H1 (cell line): ENCODE measurements around the gene DHTKD1. TPM values are rescaled to one million over a fixed set of nuclear protein-coding genes. Genes with fewer than 3 reads are reported as not detected.

Source experiments
- CTCF ChIA-PET: fragments of 300-600 bp; sonication (Branson Sonifier 250); formaldehyde crosslinking; loops from one replicate; lab custom pipeline; 2021; ENCODE audit not compliant: partially characterized antibody; lab: Charles Lee
- POLR2A ChIA-PET: fragments of 300-600 bp; sonication (Branson Sonifier 250); formaldehyde crosslinking; loops from one replicate; lab custom pipeline; 2021; ENCODE audit warnings: inconsistent platforms; ENCODE audit not compliant: partially characterized antibody; lab: Charles Lee
- DNase-seq, 2 experiments: peaks; one replicate each; pipeline versions ENCODE4 v3.0.0 to v3.0.0-alpha.2; 2010 to 2022; ENCODE audit warnings: low spot score in 2 of 2, low read depth in 1 of 2, mixed read lengths in 1 of 2
- FAIRE-seq: peaks from 2 replicates; lab custom pipeline; 2011; peaks lifted over from hg19 to GRCh38; lab: Jason Lieb, UNC
- H2AFZ ChIP-seq: 2 replicates; pipeline ENCODE4 v1.8.1; 2012; ENCODE audit warnings: low read length, inconsistent platforms
- H2AK5ac ChIP-seq: 2 replicates; pipeline ENCODE4 v1.6.1; 2013; ENCODE audit warnings: low read depth, low read length
- H2BK120ac ChIP-seq: replicated peaks from 2 replicates; pipeline ENCODE3; 2013; ENCODE audit warnings: low read depth, low read length, inconsistent platforms
- H2BK12ac ChIP-seq: 2 replicates; pipeline ENCODE4 v1.6.1; 2013; ENCODE audit warnings: low read depth, low read length
- H2BK15ac ChIP-seq: 2 replicates; pipeline ENCODE4 v1.6.1; 2013; ENCODE audit warnings: low read length
- H2BK20ac ChIP-seq: 2 replicates; pipeline ENCODE4 v1.6.1; 2013; ENCODE audit warnings: low read length
- H2BK5ac ChIP-seq: 2 replicates; pipeline ENCODE4 v1.6.1; 2013; ENCODE audit warnings: low read depth, low read length
- H3K14ac ChIP-seq: 2 replicates; pipeline ENCODE4 v1.6.1; 2013; ENCODE audit warnings: inconsistent platforms; ENCODE audit not compliant: insufficient read length
- H3K18ac ChIP-seq: 2 replicates; pipeline ENCODE4 v1.6.1; 2013; ENCODE audit warnings: low read length; ENCODE audit errors: extremely low read depth
- H3K23ac ChIP-seq: 2 replicates; pipeline ENCODE4 v1.6.1; 2013; ENCODE audit warnings: inconsistent platforms; ENCODE audit not compliant: insufficient read length
- H3K23me2 ChIP-seq: 2 replicates; pipeline ENCODE4 v1.6.1; 2013; ENCODE audit warnings: low read depth, low read length
- H3K27ac ChIP-seq: 2 replicates; pipeline ENCODE4 v1.6.1; 2011; ENCODE audit warnings: low read depth, low read length, inconsistent platforms
- H3K27me3 ChIP-seq, 4 experiments: replicated peaks in 1 of 4; 1 replicate in 1 of 4; 2 replicates in 3 of 4; pipeline versions ENCODE4 v1.6.1 to v1.8.1; 2011 to 2013; ENCODE audit warnings: low read length in 3 of 4, mild to moderate bottlenecking in 3 of 4, inconsistent platforms in 2 of 4, mixed read lengths in 2 of 4, moderate library complexity in 1 of 4; ENCODE audit not compliant: control insufficient read depth in 3 of 4, insufficient read depth in 3 of 4; ENCODE audit errors: extremely low read depth in 1 of 4
- H3K36me3 ChIP-seq, 4 experiments: 2 replicates each; pipeline versions ENCODE4 v1.6.1 to v1.8.1; 2011 to 2013; ENCODE audit warnings: mild to moderate bottlenecking in 4 of 4, low read length in 3 of 4, moderate library complexity in 2 of 4, control low read depth in 1 of 4, inconsistent platforms in 1 of 4; ENCODE audit not compliant: insufficient read depth in 4 of 4, control insufficient read depth in 2 of 4
- H3K4ac ChIP-seq: replicated peaks from 2 replicates; pipeline ENCODE3; 2013; ENCODE audit warnings: low read length, low read depth, mixed read lengths, inconsistent platforms; ENCODE audit not compliant: insufficient read length
- H3K4me1 ChIP-seq, 4 experiments: replicated peaks in 1 of 4; 1 replicate in 1 of 4; 2 replicates in 3 of 4; pipeline versions ENCODE4 v1.6.1 to v1.8.1; 2011 to 2013; ENCODE audit warnings: low read length in 3 of 4, inconsistent platforms in 2 of 4, mixed read lengths in 1 of 4; ENCODE audit not compliant: insufficient read depth in 4 of 4, control insufficient read depth in 3 of 4
- H3K4me2 ChIP-seq, 2 experiments: 2 replicates each; pipeline versions ENCODE4 v1.6.1 to v1.8.1; 2011 to 2013; ENCODE audit warnings: low read depth in 2 of 2, low read length in 2 of 2, control low read depth in 1 of 2, inconsistent platforms in 1 of 2, mild to moderate bottlenecking in 1 of 2; ENCODE audit not compliant: insufficient read depth in 1 of 2
- H3K4me3 ChIP-seq, 4 experiments: fragments of 200-600, 300-600 bp in 1 of 4; sonication (generic), shearing (Covaris generic), sonication (Bioruptor Twin) in 1 of 4; 2 replicates each; pipeline versions ENCODE4 v1.5.1 to v1.8.1; 2011 to 2016; ENCODE audit warnings: low read length in 4 of 4, low read depth in 3 of 4, control low read depth in 2 of 4, inconsistent platforms in 2 of 4, mild to moderate bottlenecking in 2 of 4, mixed read lengths in 1 of 4, moderate library complexity in 1 of 4; ENCODE audit not compliant: insufficient read depth in 2 of 4; ENCODE audit errors: extremely low read depth in 1 of 4
- H3K56ac ChIP-seq: replicated peaks from 2 replicates; pipeline ENCODE3; 2013; ENCODE audit warnings: low read depth, mild to moderate bottlenecking, mixed read lengths, low read length, inconsistent platforms; ENCODE audit not compliant: insufficient read length
- H3K79me1 ChIP-seq: 2 replicates; pipeline ENCODE4 v1.6.1; 2013; ENCODE audit warnings: low read depth, low read length, control low read depth
- H3K79me2 ChIP-seq, 2 experiments: 2 replicates each; pipeline versions ENCODE4 v1.6.1 to v1.8.1; 2012 to 2013; ENCODE audit warnings: low read length in 2 of 2, mild to moderate bottlenecking in 2 of 2, inconsistent platforms in 1 of 2; ENCODE audit not compliant: insufficient read depth in 2 of 2, control insufficient read depth in 1 of 2
- H3K9ac ChIP-seq, 4 experiments: replicated peaks in 1 of 4; 1 replicate in 1 of 4; 2 replicates in 3 of 4; pipeline versions ENCODE4 v1.6.1 to v1.8.1; 2011 to 2013; ENCODE audit warnings: low read depth in 3 of 4, low read length in 3 of 4, control low read depth in 2 of 4, mild to moderate bottlenecking in 2 of 4, moderate library complexity in 2 of 4, inconsistent platforms in 1 of 4; ENCODE audit errors: extremely low read depth in 1 of 4
- H3K9me3 ChIP-seq, 2 experiments: 2 replicates each; pipeline versions ENCODE4 v1.6.1 to v1.8.1; 2012 to 2013; ENCODE audit warnings: mild to moderate bottlenecking in 2 of 2, moderate library complexity in 2 of 2, control low read depth in 1 of 2, inconsistent platforms in 1 of 2, low read depth in 1 of 2, low read length in 1 of 2, mixed read lengths in 1 of 2; ENCODE audit not compliant: insufficient read depth in 2 of 2
- H4K20me1 ChIP-seq, 2 experiments: replicated peaks in 1 of 2; 2 replicates each; pipeline versions ENCODE3 to v1.8.1; 2011 to 2013; ENCODE audit warnings: inconsistent platforms in 2 of 2, low read length in 2 of 2, mild to moderate bottlenecking in 1 of 2; ENCODE audit not compliant: insufficient read depth in 2 of 2, control insufficient read depth in 1 of 2
- H4K5ac ChIP-seq: 2 replicates; pipeline ENCODE4 v1.6.1; 2013; ENCODE audit warnings: low read length, low read depth, mixed read lengths, inconsistent platforms; ENCODE audit not compliant: insufficient read length
- H4K8ac ChIP-seq: 2 replicates; pipeline ENCODE4 v1.8.0; 2013; ENCODE audit warnings: mild to moderate bottlenecking, moderate library complexity, low read length, inconsistent platforms; ENCODE audit not compliant: insufficient read depth; ENCODE audit errors: extremely low read depth
- H4K91ac ChIP-seq: replicated peaks from 2 replicates; pipeline ENCODE3; 2013; ENCODE audit warnings: low read length, mixed read lengths, inconsistent platforms; ENCODE audit not compliant: insufficient read length
- ASH2L ChIP-seq: fragments of 200-600, 300-600 bp; sonication (generic); IDR thresholded peaks from one replicate; pipeline ENCODE4 v1.7.1; 2017; ENCODE audit warnings: low read length
- BRCA1 ChIP-seq: IDR thresholded peaks from 2 replicates; pipeline ENCODE4 v1.6.1; 2012; ENCODE audit warnings: low read depth, low read length, improper control_type of control experiment
- EZH2 ChIP-seq: fragments of 200-600 bp; sonication (generic); IDR thresholded peaks from 2 replicates; pipeline ENCODE4 v1.7.1; 2012; ENCODE audit warnings: low read depth, mild to moderate bottlenecking, moderate library complexity, low read length, inconsistent platforms; ENCODE audit not compliant: severe bottlenecking
- HDAC2 ChIP-seq, 2 experiments: fragments of 300-600 bp in 1 of 2; sonication (generic) in 1 of 2; IDR thresholded peaks; 2 replicates each; pipeline ENCODE4 v1.6.1; 2011 to 2012; ENCODE audit warnings: low read depth in 2 of 2, low read length in 2 of 2, mild to moderate bottlenecking in 2 of 2, moderate library complexity in 2 of 2, borderline replicate concordance in 1 of 2, inconsistent platforms in 1 of 2
- JUN ChIP-seq: IDR thresholded peaks from 2 replicates; pipeline ENCODE4 v1.6.1; 2011; ENCODE audit warnings: low read depth, mild to moderate bottlenecking, improper control_type of control experiment, low read length
- KDM5A ChIP-seq: fragments of 200-600 bp; IDR thresholded peaks from 2 replicates; pipeline ENCODE4 v1.7.1; 2012; ENCODE audit warnings: mild to moderate bottlenecking, low read length, inconsistent platforms, mixed read lengths
- NANOG ChIP-seq: IDR thresholded peaks from 2 replicates; pipeline ENCODE4 v1.6.1; 2011; ENCODE audit warnings: low read length, low read depth, mild to moderate bottlenecking, inconsistent platforms; ENCODE audit not compliant: insufficient read depth, poor library complexity, severe bottlenecking
- NRF1 ChIP-seq: IDR thresholded peaks from 2 replicates; pipeline ENCODE4 v1.6.1; 2011; ENCODE audit warnings: mild to moderate bottlenecking, low read depth, low read length, improper control_type of control experiment
- POLR2A ChIP-seq, 2 experiments: IDR thresholded peaks; 1 replicate in 1 of 2; 2 replicates in 1 of 2; pipeline ENCODE4 v1.6.1; 2011; ENCODE audit warnings: low read depth in 2 of 2, low read length in 2 of 2, mild to moderate bottlenecking in 2 of 2; ENCODE audit errors: control extremely low read depth in 1 of 2
- SP4 ChIP-seq: IDR thresholded peaks from 2 replicates; pipeline ENCODE4 v1.6.1; 2012; ENCODE audit warnings: low read length, inconsistent platforms
- TAF1 ChIP-seq: IDR thresholded peaks from 2 replicates; pipeline ENCODE4 v1.6.1; 2011; ENCODE audit warnings: mild to moderate bottlenecking, low read depth, low read length
- TAF7 ChIP-seq: optimal IDR thresholded peaks from 2 replicates; pipeline ENCODE3; 2011; ENCODE audit warnings: low read depth, mild to moderate bottlenecking, inconsistent platforms, low read length, moderate library complexity, borderline replicate concordance
- TBP ChIP-seq: IDR thresholded peaks from 2 replicates; pipeline ENCODE4 v1.6.1; 2011; ENCODE audit warnings: low read depth, low read length, improper control_type of control experiment
- TEAD4 ChIP-seq: IDR thresholded peaks from 2 replicates; pipeline ENCODE4 v1.6.1; 2012; ENCODE audit warnings: low read depth, low read length, inconsistent platforms, mixed read lengths
- ZNF274 ChIP-seq: IDR thresholded peaks from 2 replicates; pipeline ENCODE4 v1.7.0; 2012; ENCODE audit warnings: low read length, borderline replicate concordance; ENCODE audit errors: extremely low read depth
- WGBS, 2 experiments: shearing (Covaris generic) in 1 of 2; methylation state at CpG; one replicate each; pipeline versions ENCODE4 v1.1.6 to v1.1.7; 2013 to 2015; ENCODE audit warnings: low lambda C conversion rate in 2 of 2, mixed read lengths in 2 of 2, inconsistent platforms in 1 of 2, low coverage in 1 of 2, missing lambda C conversion rate in 1 of 2; ENCODE audit not compliant: insufficient replicate concordance in 2 of 2, insufficient coverage in 1 of 2, insufficient read length in 1 of 2; ENCODE audit errors: extremely low coverage in 1 of 2, missing lambda C conversion rate in 1 of 2; 5-methylcytosine and 5-hydroxymethylcytosine counted together
- polyA plus RNA-seq, 7 experiments: library from polyadenylated mRNA; depleted of rRNA in 3 of 7; stranded (reverse) in 5 of 7; unstranded in 2 of 7; fragments of >200 nt in 5 of 7; fragments of 200-250 nt in 2 of 7; gene quantifications; 1 replicate in 5 of 7; 2 replicates in 1 of 7; 4 replicates in 1 of 7; pipeline versions ENCODE4 v1.2.1 to v1.2.3, GENCODE V29; 2011 to 2013; ENCODE audit warnings: missing spikeins in 2 of 7, mixed read lengths in 2 of 7
- total RNA-seq: library from RNA; stranded (reverse); fragmentation: NEBNext Ultra II Directional; extraction: Animal tissue kit (Norgen Biotek cat#: 25700); gene quantifications from 2 replicates; pipeline ENCODE4 v1.2.1, GENCODE V29; 2021

Gene DHTKD1
- total and polyA plus RNA-seq, 2 of the 8 experiments (the other 6 are each of a cell fraction or from before 2014, with no cell fraction given), result 49.8 to 74.9 TPM

- Histone ChIP-seq H3K79me1 (no peaks in the 10 kb centered on the region), H2BK12ac (no peak overlapping the region), H3K9ac (no peak overlapping the region; a peak in 1 of 7 replicates), H3K23ac (no peak overlapping the region), H3K79me2 (no peaks in the 10 kb centered on the region), H4K91ac (no peak overlapping the region), H4K5ac (no peak overlapping the region), H2BK5ac (no peak overlapping the region), H3K23me2 (no peaks in the 10 kb centered on the region; the same call in 1 of the 2 replicates), H3K36me3 (peaks cover 0 to 12% (median 5%) of the 10 kb centered on the region in 4 experiments; a peak in 3 of 8 replicates), H3K56ac (no peak overlapping the region), H4K8ac (no peak overlapping the region), H3K14ac (no peak overlapping the region), H3K4me3 (no peak overlapping the region), H3K4me2 (no peak overlapping the region), H2BK120ac (no peak overlapping the region), H4K20me1 (no peaks in the 10 kb centered on the region), H3K9me3 (no peaks in the 10 kb centered on the region), H3K4ac (no peak overlapping the region), H3K4me1 (no peaks in the 10 kb centered on the region), H2AK5ac (no peak overlapping the region), H3K27ac (no peak overlapping the region), H2BK20ac (no peak overlapping the region), H3K27me3 (no peaks in the 10 kb centered on the region), H2BK15ac (no peak overlapping the region), H3K18ac (no peak overlapping the region), H2AFZ (no peak overlapping the region)
- ChIA-PET POLR2A (no interaction called here), CTCF (interaction anchor here (0.6 to 1.6 kb wide), 3 partner anchors 15 to 227 kb away, joined by 3 to 4 read pairs (median 3); no protein-coding TSS in a partner anchor)
- FAIRE-seq, result no peak
- WGBS, 2 experiments, result 90% methylated on average over 3 of the region's 3 CpGs; no CpG with 5 or more reads in 1 of the 2 experiments
- no peak for DNase-seq
- TF ChIP-seq TBP (no peak), ASH2L (no peak), ZNF274 (no peak), KDM5A (no peak), POLR2A (IDR thresholded peaks at IDR 0.05; ENCODE audit: control extremely low read depth in 1 of 2, low read depth in 2 of 2, low read length in 2 of 2) (no peak), SP4 (no peak), TEAD4 (no peak), HDAC2 (IDR thresholded peaks at IDR 0.05; ENCODE audit: borderline replicate concordance in 1 of 2, low read depth in 2 of 2, low read length in 2 of 2) (no peak), TAF7 (no peak), NRF1 (no peak), EZH2 (no peak), TAF1 (no peak), BRCA1 (no peak), NANOG (no peak), JUN (no peak)
These were observed 75.8 kb downstream of the DHTKD1 start for GRCh38 chr10:12144538-12144937.
